Psoas muscle (tissue), 8 donors: Measurements from ENCODE around the gene MAP3K1. TPM values are rescaled to one million over a fixed set of nuclear protein-coding genes. Genes with fewer than 3 reads are reported as not detected.

Experiments
- ATAC-seq, 4 donors: fragments of 200-7000 bp; cut with Tn5 transposase; one replicate each; pipeline ENCODE4 v1.9.1; 2020; ENCODE audit warnings: moderate library complexity in 3 of 4, mild to moderate bottlenecking in 2 of 4
- DNase-seq, 2 donors: peaks; one replicate each; pipeline ENCODE4 v3.0.0-alpha.2; 2020
- H3K27ac ChIP-seq: fragments of 200-600 bp; one replicate; pipeline ENCODE4 v1.8.0; 2022
- H3K27me3 ChIP-seq, 3 donors: fragments of 200-600 bp in 1 of 3; one replicate each; pipeline versions ENCODE4 v1.6.1 to v1.8.0; 2013 to 2022; ENCODE audit warnings: low read length in 2 of 3, mild to moderate bottlenecking in 2 of 3, moderate library complexity in 1 of 3; ENCODE audit not compliant: insufficient read depth in 3 of 3
- H3K36me3 ChIP-seq, 2 donors: fragments of 200-600 bp in 1 of 2; one replicate each; pipeline versions ENCODE4 v1.6.1 to v1.8.0; 2013 to 2022; ENCODE audit warnings: low read depth in 1 of 2, mild to moderate bottlenecking in 1 of 2, moderate library complexity in 1 of 2; ENCODE audit not compliant: insufficient read depth in 1 of 2
- H3K4me1 ChIP-seq: fragments of 200-600 bp; one replicate; pipeline ENCODE4 v1.8.0; 2022
- H3K4me3 ChIP-seq: fragments of 200-600 bp; one replicate; pipeline ENCODE4 v1.8.0; 2022; ENCODE audit warnings: mild to moderate bottlenecking
- H3K9me3 ChIP-seq: fragments of 200-600 bp; one replicate; pipeline ENCODE4 v1.8.0; 2022
- WGBS, 3 donors: extraction: QIAGEN DNeasy Blood & Tissue Kit; methylation state at CpG; one replicate each; pipeline versions ENCODE4 v1.1.6 to v1.1.7; 2013; 5-methylcytosine and 5-hydroxymethylcytosine counted together
- intact Hi-C, 2 donors: fragments of 100-400 bp; cut with DNase I; formaldehyde crosslinking; loops; one replicate each; pipeline versions ENCODE4 v1.11.0 to v1.14.2; 2022
- long read RNA-seq, 2 donors: library from polyadenylated mRNA; unstranded; transcript quantifications; one replicate each; pipeline ENCODE4 v2.0.0, GENCODE V29; 2021
- polyA plus RNA-seq, 3 donors: library from polyadenylated mRNA; stranded (reverse); fragments of 200-250 nt; gene quantifications; one replicate each; pipeline ENCODE4 v1.2.3, GENCODE V29; 2013
- total RNA-seq, 4 donors: library from RNA; stranded (reverse); fragmentation: NEBNext Ultra II Directional in 2 of 4; extraction: Animal tissue kit (Norgen Biotek cat#: 25700) in 2 of 4; gene quantifications; one replicate each; pipeline versions ENCODE4 v1.2.1 to v1.2.4, GENCODE V29; 2021 to 2023
- TF ChIP-seq, protein P1 (sequence below): fragments of 200-600 bp; IDR thresholded peaks from one replicate; pipeline ENCODE4 v1.8.0; 2022; ENCODE audit warnings: antibody characterized with exemption
- donor health status: healthy with polysubstance abuse.
- donor health status: DM: no; HTN: no; CAD: no; lungs with moderate emphysema.
- donor health status: Bipolar disorder and iron deficiency.
- donor health status: healthy.
- donor health status: DM: yes; HTN: yes; CAD: no.
- donor health status: DM: no; HTN: no; CAD: no.
- donor health status: DM: no; HTN: no; CAD: no.
- donor health status: DM: yes; HTN: yes; CAD: no.

MAP3K1 gene
- total RNA-seq (1 to 10 TPM; 3.0 to 5.2 (median 4.2) TPM), polyA plus RNA-seq (1 to 10 TPM in 2 of 3 donors, under 1 TPM in 1; 0.97 to 1.5 (median 1.5) TPM)
- long read RNA-seq, donor 1, full-length matches to known transcripts: 1 of 2 reads
- long read RNA-seq, donor 1, partial matches to known transcripts: 0 of 2 reads
- long read RNA-seq, donor 1, other reads (novel, unspliced or antisense): 1 of 2 reads
- long read RNA-seq, donor 2, full-length matches to known transcripts: 1 of 3 reads
- long read RNA-seq, donor 2, partial matches to known transcripts: 2 of 3 reads
- long read RNA-seq, donor 2, other reads (novel, unspliced or antisense): 0 of 3 reads

- Histone ChIP-seq H3K36me3 (no peaks in the 10 kb centered on the region), H3K4me3 (peak within 1 kb of the TSS; percentile 75), H3K9me3 (no peaks in the 10 kb centered on the region), H3K27me3 (no peaks in the 10 kb centered on the region), H3K4me1 (peaks cover 24% of the 10 kb centered on the region), H3K27ac (peak within 1 kb of the TSS; percentile 90)
- intact Hi-C loops: loop anchor here in 1 of 2 donors (10.0 kb wide), 1 partner anchor 330 kb away; no protein-coding TSS in a partner anchor
- TF ChIP-seq, protein P1, sequence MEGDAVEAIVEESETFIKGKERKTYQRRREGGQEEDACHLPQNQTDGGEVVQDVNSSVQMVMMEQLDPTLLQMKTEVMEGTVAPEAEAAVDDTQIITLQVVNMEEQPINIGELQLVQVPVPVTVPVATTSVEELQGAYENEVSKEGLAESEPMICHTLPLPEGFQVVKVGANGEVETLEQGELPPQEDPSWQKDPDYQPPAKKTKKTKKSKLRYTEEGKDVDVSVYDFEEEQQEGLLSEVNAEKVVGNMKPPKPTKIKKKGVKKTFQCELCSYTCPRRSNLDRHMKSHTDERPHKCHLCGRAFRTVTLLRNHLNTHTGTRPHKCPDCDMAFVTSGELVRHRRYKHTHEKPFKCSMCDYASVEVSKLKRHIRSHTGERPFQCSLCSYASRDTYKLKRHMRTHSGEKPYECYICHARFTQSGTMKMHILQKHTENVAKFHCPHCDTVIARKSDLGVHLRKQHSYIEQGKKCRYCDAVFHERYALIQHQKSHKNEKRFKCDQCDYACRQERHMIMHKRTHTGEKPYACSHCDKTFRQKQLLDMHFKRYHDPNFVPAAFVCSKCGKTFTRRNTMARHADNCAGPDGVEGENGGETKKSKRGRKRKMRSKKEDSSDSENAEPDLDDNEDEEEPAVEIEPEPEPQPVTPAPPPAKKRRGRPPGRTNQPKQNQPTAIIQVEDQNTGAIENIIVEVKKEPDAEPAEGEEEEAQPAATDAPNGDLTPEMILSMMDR: no peak
- peak; percentile 80 to 88 for DNase-seq
- 0 to 1% (median 0%) methylated on average over 50 to 87 of the region's 87 CpGs for WGBS, 3 donors
- peak; percentile 84 to 90 (median 87) for ATAC-seq
Observed at GRCh38 chr5:56814963-56815657, at the start of gene MAP3K1. Gene MAP3K1, plus strand, starts transcription at chr5:56815549. Its CDS starts 25 bp downstream, at chr5:56815574.

GRCh38 chr5:56766926-56767325 is 48.4 kb upstream of the MAP3K1 start:
- intact Hi-C loops: no loop called here
- 84 to 92% (median 91%) methylated on average over 3 of the region's 3 CpGs for WGBS, 3 donors

DNA sequence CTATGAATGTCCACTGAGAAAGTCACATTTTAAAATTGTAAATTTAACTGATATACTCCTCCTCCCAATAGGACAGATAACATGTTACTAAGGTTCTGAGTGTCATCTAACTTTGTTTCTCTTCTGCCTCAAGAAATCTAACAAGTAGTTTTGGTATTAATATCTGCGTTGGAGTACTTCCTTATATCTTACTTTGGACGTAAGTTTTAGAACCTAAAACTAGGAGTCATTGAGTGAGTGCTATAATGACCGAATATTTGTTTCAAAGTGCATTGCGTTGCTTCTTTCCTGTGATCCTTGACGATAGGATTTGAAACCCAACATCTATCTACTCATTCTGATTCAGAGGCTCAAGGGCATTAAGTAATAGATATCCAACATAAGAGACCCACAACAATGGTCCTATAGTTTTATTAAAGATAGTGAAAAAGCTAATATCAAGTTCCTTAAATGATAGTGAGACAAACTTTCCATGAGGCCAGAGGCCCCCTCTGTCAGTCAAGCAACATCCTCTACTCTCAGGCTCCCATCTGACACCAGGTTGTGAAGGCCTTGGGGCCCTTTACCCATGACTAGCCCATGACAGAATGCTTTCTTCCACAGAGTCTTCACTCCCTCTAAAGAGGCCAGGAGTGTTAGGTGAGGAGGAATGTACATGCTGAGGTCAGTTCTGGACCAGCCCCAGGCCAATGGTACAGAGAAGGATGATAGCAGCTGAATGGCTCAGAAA is 45.3 kb upstream of the MAP3K1 start:
- TF ChIP-seq, protein P1: no peak
- no peak overlapping the region for H3K27ac ChIP-seq
- H3K4me1 ChIP-seq: no peaks in the 10 kb centered on the region
- no peaks in the 10 kb centered on the region for H3K27me3 ChIP-seq
- no peak for DNase-seq
- WGBS, 3 donors: 94 to 96% (median 95%) methylated on average over 5 of the region's 5 CpGs
- no peak for ATAC-seq
- no peak overlapping the region for H3K4me3 ChIP-seq
- no peaks in the 10 kb centered on the region for H3K36me3 ChIP-seq
- no peaks in the 10 kb centered on the region for H3K9me3 ChIP-seq
- intact Hi-C loops: no loop called here

More at GRCh38 chr5:56766926-56767325, 48.4 kb upstream of the MAP3K1 start:
- Histone ChIP-seq H3K27me3 (no peaks in the 10 kb centered on the region), H3K4me3 (no peak overlapping the region), H3K27ac (no peak overlapping the region), H3K36me3 (no peaks in the 10 kb centered on the region), H3K9me3 (no peaks in the 10 kb centered on the region), H3K4me1 (no peaks in the 10 kb centered on the region)
- TF ChIP-seq, protein P1: no peak
- no peak for ATAC-seq
- DNase-seq: no peak

DNA sequence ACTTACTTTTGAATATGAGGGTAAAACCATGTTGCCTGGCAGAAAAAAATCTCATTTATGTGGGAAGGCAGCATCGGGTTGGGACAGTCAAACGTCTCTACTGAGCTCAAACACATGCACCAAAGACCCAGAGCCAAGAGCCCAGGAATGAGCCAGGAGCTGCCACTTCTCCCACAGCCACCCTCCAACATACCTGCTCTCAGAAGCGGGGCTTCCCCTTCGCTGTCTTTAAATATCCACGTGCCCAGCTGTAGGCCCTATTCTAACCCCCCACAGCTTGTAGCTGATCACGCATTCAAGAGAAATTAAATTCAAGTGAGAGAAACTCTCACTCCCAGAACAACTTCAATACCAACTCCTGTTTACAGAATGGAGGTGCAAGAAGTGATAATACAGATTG is 42.6 kb upstream of the MAP3K1 start:
- no peak overlapping the region for H3K27ac ChIP-seq
- H3K4me1 ChIP-seq: no peaks in the 10 kb centered on the region
- no peaks in the 10 kb centered on the region for H3K9me3 ChIP-seq
- WGBS, 3 donors: 72 to 87% (median 77%) methylated on average over 6 of the region's 6 CpGs
- DNase-seq: no peak
- TF ChIP-seq, protein P1: no peak
- no peak overlapping the region for H3K4me3 ChIP-seq
- ATAC-seq: no peak
- H3K36me3 ChIP-seq: no peaks in the 10 kb centered on the region
- intact Hi-C loops: no loop called here
- no peaks in the 10 kb centered on the region for H3K27me3 ChIP-seq
